ENCODE results near the gene TECR. TPM values are rescaled to one million over a fixed set of nuclear protein-coding genes. Genes with fewer than 3 reads are reported as not detected.

The TECR gene
- total and polyA plus RNA-seq, 2 donors (not counting 3 experiments of a cell fraction or from before 2014, with no cell fraction given): 109 to 193 TPM

DNA sequence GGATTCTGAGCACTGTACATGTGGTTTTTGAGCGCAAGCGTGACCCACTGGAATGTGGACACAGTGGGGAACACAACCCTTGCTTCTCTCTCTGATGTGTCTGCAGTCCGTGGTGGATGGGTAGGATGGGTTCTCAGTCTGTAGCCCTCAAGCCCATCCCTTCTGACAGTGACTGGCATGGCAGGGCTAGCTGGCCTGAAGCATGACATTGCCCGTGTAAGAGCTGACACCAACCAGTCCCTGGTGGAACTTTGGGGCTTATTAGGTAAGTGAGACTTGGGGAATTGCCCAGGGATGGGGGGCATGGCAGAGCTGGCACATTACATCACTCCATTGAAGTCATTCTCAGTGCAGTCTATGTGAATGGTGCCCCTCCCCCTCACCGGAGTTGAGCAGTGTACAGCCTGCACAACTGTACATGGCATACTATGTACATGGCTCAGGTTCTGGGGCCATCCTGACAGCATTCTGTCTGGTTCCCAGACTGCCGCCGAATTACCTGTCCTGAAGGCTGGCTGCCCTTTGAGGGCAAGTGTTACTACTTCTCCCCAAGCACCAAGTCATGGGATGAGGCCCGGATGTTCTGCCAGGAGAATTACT lies 70.3 kb downstream of the TECR start:
- no TSS peak for BruUV-seq (replicated peaks)
- dilution Hi-C loops (cut with MboI; ENCODE audit: extremely low pct_ligation_motif_present, low sequenced_read_pairs): no loop called here
- DNase-seq (ENCODE audit: low read depth, low spot score): no peak

More for the DNA sequence above, 70.3 kb downstream of the TECR start:
- Histone ChIP-seq H3K4me1 (ENCODE audit: control insufficient read depth, extremely low read depth, insufficient read depth, low read length) (no peaks in the 10 kb centered on the region), H3K4me2 (ENCODE audit: insufficient read depth, low read length) (no peak overlapping the region), H3K9me1 (replicated peaks; ENCODE audit: control insufficient read depth, extremely low read depth, insufficient read depth, low read length) (no peaks in the 10 kb centered on the region), H2AFZ (ENCODE audit: low read depth, low read length) (no peak overlapping the region), H3K27me3 (ENCODE audit: control insufficient read depth in 2 of 2, insufficient read depth in 2 of 2, low read length in 2 of 2) (no peaks in the 10 kb centered on the region), H3K36me3 (ENCODE audit: control insufficient read depth in 2 of 2, extremely low read depth in 1 of 2, insufficient read depth in 2 of 2, low read length in 2 of 2) (no peaks in the 10 kb centered on the region), H3K79me2 (ENCODE audit: control insufficient read depth, insufficient read depth, low read length) (no peaks in the 10 kb centered on the region), H4K20me1 (replicated peaks; ENCODE audit: control insufficient read depth, extremely low read depth, insufficient read depth, low read length) (no peaks in the 10 kb centered on the region), H3K4me3 (replicated peaks in 1 of 3; ENCODE audit: insufficient read depth in 1 of 3, low read depth in 1 of 3, low read length in 3 of 3) (no peak overlapping the region), H3K9ac (replicated peaks; ENCODE audit: extremely low read depth, insufficient read depth, low read length) (no peak overlapping the region), H3K9me3 (replicated peaks; ENCODE audit: control insufficient read depth, insufficient read depth, low read length) (no peaks in the 10 kb centered on the region), H3K27ac (ENCODE audit: insufficient read depth, low read depth, low read length) (no peak overlapping the region)
- ChIA-PET POLR2A (no interaction called here), CTCF (no interaction called here)
- TF ChIP-seq, protein P1, sequence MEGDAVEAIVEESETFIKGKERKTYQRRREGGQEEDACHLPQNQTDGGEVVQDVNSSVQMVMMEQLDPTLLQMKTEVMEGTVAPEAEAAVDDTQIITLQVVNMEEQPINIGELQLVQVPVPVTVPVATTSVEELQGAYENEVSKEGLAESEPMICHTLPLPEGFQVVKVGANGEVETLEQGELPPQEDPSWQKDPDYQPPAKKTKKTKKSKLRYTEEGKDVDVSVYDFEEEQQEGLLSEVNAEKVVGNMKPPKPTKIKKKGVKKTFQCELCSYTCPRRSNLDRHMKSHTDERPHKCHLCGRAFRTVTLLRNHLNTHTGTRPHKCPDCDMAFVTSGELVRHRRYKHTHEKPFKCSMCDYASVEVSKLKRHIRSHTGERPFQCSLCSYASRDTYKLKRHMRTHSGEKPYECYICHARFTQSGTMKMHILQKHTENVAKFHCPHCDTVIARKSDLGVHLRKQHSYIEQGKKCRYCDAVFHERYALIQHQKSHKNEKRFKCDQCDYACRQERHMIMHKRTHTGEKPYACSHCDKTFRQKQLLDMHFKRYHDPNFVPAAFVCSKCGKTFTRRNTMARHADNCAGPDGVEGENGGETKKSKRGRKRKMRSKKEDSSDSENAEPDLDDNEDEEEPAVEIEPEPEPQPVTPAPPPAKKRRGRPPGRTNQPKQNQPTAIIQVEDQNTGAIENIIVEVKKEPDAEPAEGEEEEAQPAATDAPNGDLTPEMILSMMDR (IDR thresholded peaks at IDR 0.05; ENCODE audit: extremely low read depth in 1 of 2, insufficient read depth in 1 of 2, low read depth in 1 of 2, low read length in 2 of 2): no peak
- TF ChIP-seq EZH2 (IDR thresholded peaks at IDR 0.05; ENCODE audit: borderline replicate concordance, low read depth, low read length, severe bottlenecking): no peak
- TF ChIP-seq POLR2AphosphoS5 (IDR thresholded peaks at IDR 0.05; ENCODE audit: insufficient read depth, low read depth, low read length): no peak
- TF ChIP-seq, protein P2, sequence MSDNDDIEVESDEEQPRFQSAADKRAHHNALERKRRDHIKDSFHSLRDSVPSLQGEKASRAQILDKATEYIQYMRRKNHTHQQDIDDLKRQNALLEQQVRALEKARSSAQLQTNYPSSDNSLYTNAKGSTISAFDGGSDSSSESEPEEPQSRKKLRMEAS (IDR thresholded peaks at IDR 0.05; ENCODE audit: insufficient read depth, insufficient read length): no peak
- TF ChIP-seq POLR2A (IDR thresholded peaks at IDR 0.05; ENCODE audit: low read depth, low read length): no peak
- no peak for TF ChIP-seq MYC (IDR thresholded peaks at IDR 0.05; ENCODE audit: low read depth, low read length)
- no peak for TF ChIP-seq FOS (IDR thresholded peaks at IDR 0.05; ENCODE audit: borderline replicate concordance, insufficient read depth, low read length)
- TF ChIP-seq GATA2 (IDR thresholded peaks at IDR 0.05; ENCODE audit: insufficient read depth, insufficient read length, low read depth, low read length): no peak
- TF ChIP-seq JUN (IDR thresholded peaks at IDR 0.05; ENCODE audit: borderline replicate concordance, insufficient read depth, insufficient read length, low read depth): no peak
- no peak for FAIRE-seq
- intact Hi-C loops (cut with micrococcal nuclease): no loop called here
